IPS-20b (cell line): ENCODE results near the gene ATF7IP.
"Not testable (repeated sequence)": the region's sequence is repeated elsewhere in the genome, so short reads cannot be mapped to it uniquely, and the experiment has no call there.

Experiments used
- H3K27ac ChIP-seq: one replicate; pipeline ENCODE4 v1.5.1; 2013; ENCODE audit warnings: low read length
- H3K27me3 ChIP-seq: 2 replicates; pipeline ENCODE4 v1.6.1; 2013; ENCODE audit warnings: mild to moderate bottlenecking, low read length, inconsistent platforms; ENCODE audit not compliant: insufficient read depth
- H3K36me3 ChIP-seq: 2 replicates; pipeline ENCODE4 v1.6.1; 2013; ENCODE audit warnings: low read depth, mild to moderate bottlenecking, inconsistent platforms, low read length, moderate library complexity; ENCODE audit not compliant: insufficient read depth
- H3K4me1 ChIP-seq: 2 replicates; pipeline ENCODE4 v1.6.1; 2013; ENCODE audit warnings: mild to moderate bottlenecking, control low read depth, inconsistent platforms, low read length, moderate library complexity; ENCODE audit not compliant: insufficient read depth
- H3K4me3 ChIP-seq: 2 replicates; pipeline ENCODE4 v1.5.1; 2013; ENCODE audit warnings: mild to moderate bottlenecking, low read length, inconsistent platforms
- H3K9ac ChIP-seq: 2 replicates; pipeline ENCODE4 v1.6.1; 2013; ENCODE audit warnings: low read depth, mild to moderate bottlenecking, inconsistent platforms, low read length, moderate library complexity
- H3K9me3 ChIP-seq: 2 replicates; pipeline ENCODE4 v1.6.1; 2013; ENCODE audit warnings: mild to moderate bottlenecking, low read depth, low read length, inconsistent platforms; ENCODE audit not compliant: insufficient read depth

Gene ATF7IP, protein sequence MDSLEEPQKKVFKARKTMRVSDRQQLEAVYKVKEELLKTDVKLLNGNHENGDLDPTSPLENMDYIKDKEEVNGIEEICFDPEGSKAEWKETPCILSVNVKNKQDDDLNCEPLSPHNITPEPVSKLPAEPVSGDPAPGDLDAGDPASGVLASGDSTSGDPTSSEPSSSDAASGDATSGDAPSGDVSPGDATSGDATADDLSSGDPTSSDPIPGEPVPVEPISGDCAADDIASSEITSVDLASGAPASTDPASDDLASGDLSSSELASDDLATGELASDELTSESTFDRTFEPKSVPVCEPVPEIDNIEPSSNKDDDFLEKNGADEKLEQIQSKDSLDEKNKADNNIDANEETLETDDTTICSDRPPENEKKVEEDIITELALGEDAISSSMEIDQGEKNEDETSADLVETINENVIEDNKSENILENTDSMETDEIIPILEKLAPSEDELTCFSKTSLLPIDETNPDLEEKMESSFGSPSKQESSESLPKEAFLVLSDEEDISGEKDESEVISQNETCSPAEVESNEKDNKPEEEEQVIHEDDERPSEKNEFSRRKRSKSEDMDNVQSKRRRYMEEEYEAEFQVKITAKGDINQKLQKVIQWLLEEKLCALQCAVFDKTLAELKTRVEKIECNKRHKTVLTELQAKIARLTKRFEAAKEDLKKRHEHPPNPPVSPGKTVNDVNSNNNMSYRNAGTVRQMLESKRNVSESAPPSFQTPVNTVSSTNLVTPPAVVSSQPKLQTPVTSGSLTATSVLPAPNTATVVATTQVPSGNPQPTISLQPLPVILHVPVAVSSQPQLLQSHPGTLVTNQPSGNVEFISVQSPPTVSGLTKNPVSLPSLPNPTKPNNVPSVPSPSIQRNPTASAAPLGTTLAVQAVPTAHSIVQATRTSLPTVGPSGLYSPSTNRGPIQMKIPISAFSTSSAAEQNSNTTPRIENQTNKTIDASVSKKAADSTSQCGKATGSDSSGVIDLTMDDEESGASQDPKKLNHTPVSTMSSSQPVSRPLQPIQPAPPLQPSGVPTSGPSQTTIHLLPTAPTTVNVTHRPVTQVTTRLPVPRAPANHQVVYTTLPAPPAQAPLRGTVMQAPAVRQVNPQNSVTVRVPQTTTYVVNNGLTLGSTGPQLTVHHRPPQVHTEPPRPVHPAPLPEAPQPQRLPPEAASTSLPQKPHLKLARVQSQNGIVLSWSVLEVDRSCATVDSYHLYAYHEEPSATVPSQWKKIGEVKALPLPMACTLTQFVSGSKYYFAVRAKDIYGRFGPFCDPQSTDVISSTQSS

GRCh38 chr12:14365294-14366208 lies at the start of gene ATF7IP:
TSS of gene ATF7IP (plus strand) at chr12:14365682. CDS start at chr12:14423916, 58,234 bp downstream.
- Histone ChIP-seq H3K27ac (peak within 1 kb of the TSS; percentile 75), H3K4me3 (peak within 1 kb of the TSS; percentile 94), H3K4me1 (peaks cover 4% of the 10 kb centered on the region; the same call in 1 of the 2 replicates), H3K9ac (peak within 1 kb of the TSS; percentile 94), H3K9me3 (no peaks in the 10 kb centered on the region), H3K27me3 (no peaks in the 10 kb centered on the region), H3K36me3 (peaks cover 13% of the 10 kb centered on the region; the same call in 1 of the 2 replicates)

DNA sequence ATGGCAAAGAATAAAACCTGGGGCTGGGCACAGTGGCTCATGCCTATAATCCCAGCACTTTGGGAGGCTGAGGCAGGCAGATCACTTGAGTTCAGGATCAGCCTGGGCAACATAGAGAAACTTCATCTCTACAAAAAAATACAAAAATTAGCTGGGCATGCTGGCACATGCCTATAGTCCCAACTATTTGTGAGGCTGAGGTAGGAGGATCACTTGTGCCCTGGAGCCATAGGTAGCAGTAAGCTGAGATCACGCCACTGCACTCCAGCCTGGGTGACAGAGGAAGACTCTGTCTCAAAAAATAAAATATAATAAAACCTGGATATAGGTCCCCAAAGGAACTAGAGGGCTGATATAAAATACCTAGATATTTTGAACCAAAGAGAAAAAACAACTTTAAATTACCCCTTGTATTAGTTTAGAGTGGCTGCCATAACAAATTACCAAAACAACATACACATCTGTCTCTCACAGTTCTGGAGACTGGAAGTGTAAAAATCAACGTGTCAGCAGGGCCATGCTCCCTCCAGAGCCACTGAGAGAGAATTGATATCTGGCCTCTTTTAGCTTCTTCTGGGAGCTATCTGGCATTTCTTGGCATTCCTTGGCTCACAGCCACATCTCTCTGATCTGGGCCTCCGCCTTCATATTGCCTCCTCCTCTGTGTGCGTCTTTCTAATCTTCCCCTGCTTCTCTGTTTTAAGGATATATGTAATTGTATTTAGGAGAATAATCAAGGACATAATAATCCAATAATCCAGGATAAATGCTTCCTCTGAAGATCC lies 47.9 kb upstream of the ATF7IP start:
- Histone ChIP-seq H3K4me3 (no peak overlapping the region), H3K36me3 (no peaks in the 10 kb centered on the region), H3K9me3 (no peaks in the 10 kb centered on the region), H3K9ac (no peak overlapping the region), H3K27me3 (no peaks in the 10 kb centered on the region), H3K27ac (no peak overlapping the region), H3K4me1 (no peaks in the 10 kb centered on the region)

GRCh38 chr12:14319704-14320427 lies 45.6 kb upstream of the ATF7IP start:
- not testable (repeated sequence) for H3K27me3 ChIP-seq, H3K4me3 ChIP-seq, H3K9me3 ChIP-seq, H3K9ac ChIP-seq, H3K4me1 ChIP-seq, H3K27ac ChIP-seq, H3K36me3 ChIP-seq

- no peak overlapping the region for H3K27ac ChIP-seq
- no peaks in the 10 kb centered on the region for H3K36me3 ChIP-seq
- no peaks in the 10 kb centered on the region for H3K4me1 ChIP-seq
- no peak overlapping the region for H3K4me3 ChIP-seq
- no peaks in the 10 kb centered on the region; the same call in 1 of the 2 replicates for H3K9me3 ChIP-seq
- no peaks in the 10 kb centered on the region for H3K27me3 ChIP-seq
- no peak overlapping the region for H3K9ac ChIP-seq
Observed at GRCh38 chr12:14322403-14322802, 43.1 kb upstream of the ATF7IP start.

- no peaks in the 10 kb centered on the region for H3K4me1 ChIP-seq
- H3K4me3 ChIP-seq = no peak overlapping the region
- no peak overlapping the region for H3K9ac ChIP-seq
- no peaks in the 10 kb centered on the region for H3K27me3 ChIP-seq
- no peaks in the 10 kb centered on the region for H3K36me3 ChIP-seq
- no peak overlapping the region for H3K27ac ChIP-seq
- H3K9me3 ChIP-seq = peaks cover 1% of the 10 kb centered on the region
Observed at GRCh38 chr12:14325716-14326343, 39.7 kb upstream of the ATF7IP start.

GRCh38 chr12:14326699-14327098 lies 38.8 kb upstream of the ATF7IP start:
- Histone ChIP-seq H3K9me3 (peaks cover 7% of the 10 kb centered on the region), H3K27me3 (no peaks in the 10 kb centered on the region), H3K36me3 (no peaks in the 10 kb centered on the region), H3K27ac (no peak overlapping the region), H3K9ac (no peak overlapping the region), H3K4me3 (no peak overlapping the region), H3K4me1 (no peaks in the 10 kb centered on the region)

- no peak overlapping the region for H3K27ac ChIP-seq
- no peak overlapping the region for H3K4me3 ChIP-seq
- H3K27me3 ChIP-seq = no peaks in the 10 kb centered on the region
- H3K36me3 ChIP-seq = no peaks in the 10 kb centered on the region
- no peaks in the 10 kb centered on the region for H3K4me1 ChIP-seq
- H3K9me3 ChIP-seq = peaks cover 15% of the 10 kb centered on the region
- H3K9ac ChIP-seq = no peak overlapping the region
Observed at GRCh38 chr12:14327711-14328110, 37.8 kb upstream of the ATF7IP start.

- Histone ChIP-seq H3K36me3 (no peaks in the 10 kb centered on the region), H3K9me3 (peaks cover 15% of the 10 kb centered on the region), H3K27ac (no peak overlapping the region), H3K4me1 (no peaks in the 10 kb centered on the region), H3K27me3 (no peaks in the 10 kb centered on the region), H3K9ac (no peak overlapping the region), H3K4me3 (no peak overlapping the region)
Observed at GRCh38 chr12:14332482-14332881, 33.0 kb upstream of the ATF7IP start.

DNA sequence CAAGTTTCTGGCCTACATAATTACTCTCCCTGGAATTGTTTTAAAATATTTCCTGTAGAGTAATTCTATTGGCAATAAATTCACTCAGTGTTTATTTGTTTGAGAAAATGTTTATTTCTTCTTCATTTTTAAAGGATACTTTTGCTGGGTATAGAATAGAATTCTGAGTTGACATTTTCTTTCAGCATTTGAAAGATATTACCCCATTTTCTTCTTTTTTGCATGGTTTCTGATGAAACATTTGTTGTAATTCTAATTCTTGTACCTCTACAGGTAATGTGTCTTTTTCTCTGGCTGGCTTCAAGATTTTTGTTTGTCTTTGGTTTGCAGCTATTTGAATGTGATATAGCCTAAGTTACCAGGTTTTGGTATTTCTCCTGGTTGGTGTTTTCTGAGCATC lies 25.1 kb upstream of the ATF7IP start:
- H3K36me3 ChIP-seq = no peaks in the 10 kb centered on the region
- H3K4me3 ChIP-seq = no peak overlapping the region
- no peak overlapping the region for H3K27ac ChIP-seq
- H3K27me3 ChIP-seq = no peaks in the 10 kb centered on the region
- H3K9me3 ChIP-seq = peaks cover 15% of the 10 kb centered on the region
- H3K9ac ChIP-seq = no peak overlapping the region
- H3K4me1 ChIP-seq = no peaks in the 10 kb centered on the region
